ENCODE data around the gene EYS.

The EYS gene

DNA sequence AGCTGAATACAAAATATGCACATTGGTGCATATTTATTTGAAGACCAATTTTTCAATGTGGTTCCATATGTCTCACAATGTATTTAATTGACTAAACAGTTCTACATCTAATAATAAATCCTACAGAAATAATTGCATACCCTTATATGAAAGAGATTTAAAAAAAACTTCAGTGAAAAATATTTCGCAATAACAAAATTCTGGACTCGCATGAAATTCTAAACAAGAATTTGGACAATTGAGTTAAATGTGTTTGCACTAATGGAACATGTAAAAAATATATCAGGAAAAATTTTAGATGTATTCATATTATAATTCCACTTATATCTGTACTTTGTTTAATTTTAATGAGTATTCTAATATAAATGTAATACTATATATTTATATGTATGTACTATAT lies 1003.1 kb downstream of the EYS start:
- DNase-seq, result no peak

DNA sequence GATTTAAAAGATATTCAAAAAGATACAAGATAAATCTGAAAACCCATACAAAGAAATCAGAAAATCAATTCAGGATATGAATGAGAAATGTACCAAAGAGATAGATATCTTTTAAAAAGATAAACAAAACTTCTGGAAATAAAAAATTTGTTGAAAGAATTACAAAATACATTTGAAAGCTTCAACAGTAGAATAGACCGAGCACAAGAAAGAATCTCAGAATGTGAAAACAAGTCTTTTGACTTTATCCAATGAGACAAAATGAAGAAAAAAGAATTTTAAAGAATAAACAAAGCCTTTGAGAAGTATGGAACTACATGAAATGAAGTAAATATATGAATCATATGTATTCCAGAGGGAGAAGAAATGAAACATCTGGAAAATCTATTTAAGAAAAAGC lies 1011.0 kb downstream of the EYS start:
- DNase-seq, result no peak

DNA sequence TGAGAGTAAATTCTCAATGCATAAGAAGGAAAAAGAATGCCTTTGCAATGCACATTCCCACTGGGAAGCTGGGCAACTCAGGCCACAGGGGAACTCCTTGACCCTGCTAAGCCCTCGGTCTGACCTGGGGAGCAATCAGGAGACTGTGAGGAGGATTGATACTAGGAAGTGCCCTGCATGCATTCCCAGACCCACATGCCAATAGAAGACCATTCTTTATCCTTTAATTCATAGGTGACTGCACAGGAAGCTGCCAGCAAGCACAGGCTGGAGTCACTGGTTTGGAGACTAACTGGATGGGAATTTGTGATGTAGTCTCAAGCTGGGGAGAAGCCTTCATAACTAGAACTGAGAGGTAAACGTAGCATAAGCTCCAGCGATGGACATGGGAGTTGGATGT lies 1012.7 kb downstream of the EYS start:
- no peak for DNase-seq

DNA sequence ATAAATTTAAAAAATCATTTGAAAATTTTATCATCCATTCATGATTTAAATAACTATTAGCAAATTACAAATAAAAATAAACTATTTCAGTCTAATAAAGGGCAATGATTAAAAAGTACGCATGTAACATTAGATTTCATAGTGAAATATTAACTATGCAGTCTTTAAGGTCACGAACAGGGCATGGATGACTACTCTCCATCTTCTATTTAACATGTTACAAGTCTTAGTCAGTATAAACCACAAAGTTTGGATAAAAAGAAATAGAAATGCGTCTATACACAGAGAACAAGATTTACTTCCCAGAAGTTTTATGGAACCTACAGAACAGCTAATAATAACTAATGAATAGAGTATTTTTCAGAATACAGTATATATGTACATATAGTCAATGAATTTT lies 1016.0 kb downstream of the EYS start:
- no peak for DNase-seq

DNA sequence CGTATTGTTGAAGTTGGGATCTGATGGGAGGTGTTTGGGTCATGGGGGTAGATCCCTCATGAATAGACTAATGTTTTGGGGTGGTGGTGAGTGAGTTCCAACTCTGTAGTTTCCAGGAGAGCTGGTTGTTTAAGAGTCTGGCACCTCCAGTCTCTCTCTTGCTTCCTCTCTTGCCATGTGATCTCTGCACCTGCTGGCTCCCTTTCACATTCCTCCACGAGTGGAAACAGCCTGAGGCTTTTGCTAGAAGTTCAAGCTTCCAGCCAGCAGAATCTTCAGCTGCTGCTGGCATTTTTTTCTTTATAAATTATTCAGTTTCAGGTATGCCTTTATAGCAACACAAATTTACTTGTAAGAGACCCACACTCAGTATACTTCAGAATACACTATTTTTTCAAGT lies 1021.6 kb downstream of the EYS start:
- no peak for DNase-seq

DNA sequence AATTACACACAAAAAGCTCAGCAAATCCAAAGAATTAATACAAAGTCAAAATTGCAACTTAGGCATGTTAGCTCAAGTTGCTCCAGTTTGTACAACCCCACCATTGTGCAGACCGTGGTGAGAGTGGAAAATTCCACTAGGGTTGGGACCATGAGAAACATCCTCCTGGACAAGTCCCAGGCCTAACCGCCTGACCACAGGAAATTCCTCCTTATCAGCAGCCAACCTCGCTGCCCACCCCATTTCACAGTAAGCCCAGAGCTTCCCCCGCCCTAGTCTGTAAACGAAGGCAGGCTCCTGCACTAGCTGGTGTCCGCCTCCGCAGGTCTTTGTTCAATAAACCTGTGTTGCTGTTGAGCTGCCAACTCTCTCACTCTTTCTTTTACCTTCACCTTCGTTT lies 1023.3 kb downstream of the EYS start:
- no peak for DNase-seq

DNA sequence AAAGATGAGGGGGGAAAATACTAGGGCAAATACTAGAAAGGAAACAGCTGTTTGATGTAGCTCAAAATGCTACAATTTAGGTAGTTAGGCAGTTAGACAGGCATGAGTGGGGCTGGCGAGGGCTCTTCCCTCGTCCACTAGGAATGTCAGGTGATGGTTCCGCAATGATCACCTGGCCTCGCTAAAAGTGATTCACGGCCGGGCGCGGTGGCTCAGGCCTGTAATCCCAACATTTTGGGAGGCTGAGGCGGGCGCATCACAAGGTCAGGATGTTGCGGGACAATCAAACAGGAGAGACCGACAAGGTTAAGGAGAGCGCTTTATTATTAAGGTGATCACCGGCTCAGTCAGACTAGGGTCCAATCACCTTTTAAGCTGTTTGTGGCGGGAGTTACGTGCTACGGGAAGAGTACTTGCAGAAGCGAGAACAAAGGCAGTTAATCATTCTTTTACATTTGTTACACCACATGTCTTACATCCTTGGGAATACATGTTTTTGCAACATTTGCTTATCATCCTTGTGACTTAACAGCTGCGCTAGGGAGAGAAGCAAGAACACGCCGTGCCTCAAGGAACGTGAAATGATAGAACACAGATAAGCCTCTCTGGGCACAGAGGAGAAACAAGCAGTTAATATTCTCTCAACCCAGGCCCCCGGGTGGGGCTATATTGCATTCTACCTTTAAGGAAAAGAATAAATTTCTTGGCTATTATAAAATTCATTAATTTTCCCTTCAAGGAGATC lies 1025.4 kb downstream of the EYS start:
- DNase-seq, result no peak

DNA sequence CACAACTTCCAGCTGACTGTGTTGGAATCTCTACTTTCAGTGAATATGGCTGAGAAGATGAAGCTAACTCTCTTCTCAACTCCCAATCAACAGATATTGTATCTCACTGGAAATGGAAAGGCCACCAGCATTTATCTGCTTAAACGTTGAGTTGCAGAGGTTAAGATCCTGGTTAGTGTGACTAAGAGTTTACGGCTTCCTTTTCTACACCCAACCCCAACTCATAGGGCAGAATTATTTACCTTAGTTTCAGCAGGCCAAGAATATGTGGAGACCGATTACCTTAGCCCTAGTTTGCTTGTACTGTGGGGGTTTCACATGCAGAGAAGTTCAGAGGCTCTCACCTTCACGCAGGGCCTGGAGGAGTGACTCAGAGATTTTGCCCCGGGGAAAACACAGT lies 1026.6 kb downstream of the EYS start:
- no peak for DNase-seq

DNA sequence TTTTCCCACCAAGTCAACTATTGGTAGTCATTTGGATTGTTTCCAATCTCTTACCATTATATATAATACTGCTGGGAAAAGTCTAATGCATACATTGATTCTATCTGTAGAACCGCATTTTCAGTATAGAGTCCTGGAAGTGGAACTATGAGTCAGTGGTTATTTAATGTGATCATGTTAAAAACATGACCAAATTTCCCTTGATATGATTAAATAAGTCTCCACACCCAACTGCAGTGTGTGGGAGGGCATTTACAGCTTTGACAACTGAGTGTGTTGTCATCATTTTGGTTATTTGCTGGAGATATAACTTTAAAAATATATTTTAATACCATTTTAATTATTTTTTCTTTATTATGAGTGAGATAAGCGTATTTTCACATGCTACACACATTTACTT lies 1027.6 kb downstream of the EYS start:
- no peak for DNase-seq

DNA sequence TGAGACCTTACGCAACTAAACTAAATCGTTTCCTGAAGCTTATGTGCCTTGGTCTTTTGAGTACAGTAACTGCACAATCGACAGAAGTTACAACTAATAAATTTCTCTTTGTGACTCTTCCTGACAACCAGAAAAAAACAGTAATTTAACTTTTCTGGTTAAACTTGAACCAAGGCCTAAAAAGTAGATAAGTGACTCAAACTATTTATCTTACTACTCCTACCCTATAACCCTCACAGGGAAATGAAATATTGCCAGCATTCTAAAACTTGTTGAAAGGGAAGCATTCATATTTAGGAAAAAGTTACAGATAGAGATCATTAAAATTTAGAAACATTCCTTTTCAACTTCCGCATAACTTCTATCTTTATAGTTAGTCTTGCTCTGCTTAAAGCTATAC lies 1034.4 kb downstream of the EYS start:
- DNase-seq, result no peak

DNA sequence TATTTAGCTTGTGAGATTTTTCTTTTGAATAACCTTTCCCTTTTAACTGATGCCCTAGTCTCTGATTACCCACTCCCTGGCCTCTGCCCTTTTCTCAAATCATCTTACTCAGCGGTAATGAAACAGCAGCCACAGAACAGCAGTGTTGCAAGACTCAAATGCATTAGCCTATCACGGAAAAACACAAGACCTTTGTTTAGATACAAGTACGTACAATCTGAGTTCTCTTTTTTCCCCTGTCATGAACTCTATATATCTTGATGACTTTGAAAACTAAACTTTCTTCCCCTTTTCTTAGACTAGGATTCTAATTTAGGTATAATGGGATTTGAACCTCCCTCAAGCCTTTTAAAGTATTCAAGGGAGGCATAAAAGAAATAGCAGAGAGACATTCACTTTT lies 1034.9 kb downstream of the EYS start:
- DNase-seq, result no peak

DNA sequence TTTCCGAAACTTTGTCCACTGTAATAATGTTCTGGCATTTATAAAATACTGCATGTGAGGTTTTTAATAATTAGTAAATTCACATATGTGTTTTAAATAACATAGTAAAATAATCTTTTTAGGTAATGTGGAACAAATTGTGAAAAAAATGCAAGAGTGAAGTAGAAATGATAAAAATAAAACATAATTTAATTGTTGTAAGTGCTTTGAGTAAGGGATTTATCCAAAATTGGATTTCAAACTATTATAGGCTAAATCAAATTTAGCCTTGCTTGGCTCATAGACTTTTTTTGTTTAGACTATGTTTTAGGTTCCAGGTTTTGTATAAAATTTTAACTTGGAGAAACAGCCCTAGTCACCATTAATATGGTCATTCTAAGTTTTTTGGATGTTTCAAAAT lies 1041.9 kb downstream of the EYS start:
- no peak for DNase-seq

DNA sequence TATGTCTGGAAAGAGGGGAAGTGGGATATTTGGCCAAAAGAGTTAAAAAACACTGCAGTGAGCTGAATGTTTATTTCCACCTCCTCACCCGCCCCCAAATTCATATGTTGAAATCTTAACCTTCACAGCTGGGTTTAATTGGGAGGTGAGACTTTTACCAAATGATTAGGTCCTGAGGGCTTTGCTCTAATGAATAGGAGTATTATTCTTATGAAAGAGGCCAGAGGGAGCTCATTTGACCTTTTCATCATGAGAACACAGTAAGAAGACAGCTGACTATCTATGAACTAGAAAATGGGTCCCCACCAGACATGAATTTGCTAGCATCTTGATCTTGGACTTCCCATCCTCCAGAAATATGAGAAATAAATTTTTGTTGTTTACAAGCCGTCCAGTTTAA lies 1042.5 kb downstream of the EYS start:
- no peak for DNase-seq

DNA sequence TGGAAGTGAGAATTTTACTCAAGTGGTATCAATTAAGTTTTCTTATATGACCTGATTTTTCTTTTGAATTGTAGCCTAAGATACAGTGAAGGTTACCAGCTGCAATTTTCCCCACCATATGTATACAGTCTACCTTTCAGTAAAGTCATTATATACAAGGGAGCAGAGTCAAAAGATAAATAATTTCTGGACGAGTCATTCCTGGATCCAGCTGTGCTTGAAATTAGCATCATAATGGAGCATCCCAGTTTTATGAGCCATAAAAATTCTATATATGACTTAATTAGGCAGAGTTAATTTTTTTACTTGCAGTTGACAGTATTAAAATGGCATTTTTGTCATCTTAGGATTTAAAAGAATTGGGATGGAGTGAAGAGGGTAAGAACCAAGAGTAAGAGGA lies 1063.0 kb downstream of the EYS start:
- no peak for DNase-seq

DNA sequence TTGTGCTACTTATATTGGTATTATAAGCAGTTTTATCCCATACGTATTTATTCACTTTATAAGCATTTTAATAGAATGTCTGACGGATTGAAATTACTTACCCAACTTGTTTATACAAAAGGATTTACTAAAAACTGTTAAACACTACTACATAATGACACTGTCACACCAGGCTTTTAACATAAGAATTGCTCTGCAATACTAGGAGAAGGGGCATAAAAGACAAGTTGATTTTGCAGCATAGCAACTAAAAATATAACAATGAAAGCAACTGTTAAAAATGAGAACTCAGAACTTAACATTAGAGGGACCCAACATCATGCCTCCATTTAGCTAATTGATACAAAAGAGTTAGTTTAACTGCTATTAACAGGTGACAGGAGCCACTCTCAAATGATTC lies 1076.1 kb downstream of the EYS start:
- DNase-seq, result no peak

DNA sequence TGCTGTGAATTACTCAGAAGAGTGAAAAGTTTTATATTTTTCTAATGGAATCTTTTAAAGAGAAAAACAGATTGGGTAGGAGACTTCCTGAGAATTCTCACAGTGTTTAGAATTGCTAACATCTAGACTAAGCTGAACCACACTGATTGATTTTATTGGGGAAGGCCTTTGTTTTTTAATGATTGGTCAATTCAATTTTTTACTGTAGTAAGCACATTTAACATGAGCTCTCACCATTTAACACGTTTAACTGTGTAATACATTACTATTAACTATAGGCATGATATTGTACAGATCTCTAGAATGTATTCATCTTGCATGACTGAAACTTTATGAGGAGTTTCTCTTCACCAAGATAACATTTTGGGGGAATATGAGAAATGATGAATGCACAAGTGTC lies 1084.1 kb downstream of the EYS start:
- DNase-seq, result no peak

DNA sequence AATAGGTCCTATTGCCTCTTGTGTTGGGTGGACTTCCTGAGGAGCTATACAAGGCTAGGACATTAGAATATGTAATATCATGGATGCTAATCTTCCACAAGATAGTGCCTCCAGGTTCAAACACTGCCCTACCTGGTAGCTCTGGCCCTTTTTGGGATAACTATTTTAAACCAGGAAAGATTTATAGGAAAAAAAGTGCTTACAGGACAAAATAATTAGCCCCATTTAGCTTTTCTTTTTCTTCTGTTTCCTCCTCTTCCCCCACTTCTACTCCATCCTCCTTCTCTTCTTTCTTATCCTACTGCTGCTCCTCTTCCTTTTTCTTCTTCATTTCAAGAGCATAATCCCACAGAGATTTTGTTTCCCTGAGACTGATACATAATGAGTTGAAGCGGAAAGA lies 1104.0 kb downstream of the EYS start:
- DNase-seq, result no peak

DNA sequence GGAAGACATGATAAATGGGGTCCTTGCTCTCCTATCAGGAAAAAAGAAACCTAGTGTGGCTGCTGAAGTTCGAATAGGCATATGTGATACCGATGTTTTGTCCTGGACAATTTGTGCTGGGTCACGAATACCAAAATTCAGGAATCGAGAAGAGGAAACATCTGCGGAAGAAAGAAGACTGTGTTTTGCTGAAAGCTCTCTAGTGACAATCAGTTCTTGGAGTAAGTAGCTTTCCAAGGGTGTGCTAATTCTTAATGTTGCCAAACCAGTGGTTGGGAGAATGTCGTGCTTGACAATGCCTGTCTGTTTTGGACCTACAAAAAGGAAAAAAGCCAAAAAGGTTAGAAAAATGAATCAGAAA lies 1115.4 kb downstream of the EYS start:
- no peak for DNase-seq

DNA sequence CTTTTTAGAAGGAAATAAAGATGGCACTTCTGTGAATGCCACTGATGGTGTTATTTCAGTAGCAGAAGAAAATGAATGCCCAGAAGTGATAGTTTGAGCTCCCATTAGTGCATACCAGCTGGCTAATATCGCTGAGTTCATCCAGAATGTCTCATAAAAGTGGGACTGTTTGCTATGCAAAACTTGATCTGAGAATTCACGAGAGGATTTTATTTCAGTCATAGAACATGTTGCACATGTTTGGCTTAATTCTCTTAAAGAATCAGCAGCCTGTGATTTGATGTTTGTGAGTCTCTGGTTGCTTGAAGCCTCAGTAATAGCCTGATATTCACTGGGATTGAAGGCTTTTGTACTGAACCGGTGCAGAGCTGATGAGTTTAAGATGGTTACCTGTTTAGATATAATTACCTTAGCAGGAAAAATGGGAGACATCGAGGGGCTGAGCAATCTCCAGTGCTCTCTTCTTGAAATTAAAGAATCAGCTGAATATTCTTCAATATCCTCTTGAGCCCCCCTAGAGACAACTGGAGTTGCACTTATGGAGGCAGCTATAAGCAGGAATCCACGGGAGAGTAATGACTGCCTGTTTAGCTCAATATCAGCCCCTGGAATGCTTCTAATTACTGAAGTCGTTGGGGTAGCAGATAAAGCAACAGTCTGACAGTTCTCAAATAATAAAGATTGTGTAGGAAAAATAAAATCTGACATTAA lies 1115.9 kb downstream of the EYS start:
- no peak for DNase-seq

DNA sequence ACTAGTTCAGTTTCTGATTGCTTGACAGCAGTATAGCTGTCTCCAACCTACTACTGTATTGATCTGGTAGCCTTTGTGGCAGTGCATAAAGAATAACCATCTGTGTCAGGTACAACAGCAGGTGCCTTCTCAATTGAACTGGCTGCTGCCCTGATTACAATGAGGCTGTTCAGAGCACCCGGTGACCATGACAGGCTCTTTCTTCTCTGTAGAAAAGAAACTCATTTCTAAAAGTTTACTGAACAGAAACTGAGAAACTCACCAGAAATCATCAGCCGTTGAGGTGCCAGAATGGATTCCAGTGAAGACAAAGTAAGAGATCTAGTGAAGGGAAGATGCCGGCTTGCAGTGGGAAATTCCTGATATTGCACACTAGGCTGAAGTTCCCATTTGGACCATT lies 1117.1 kb downstream of the EYS start:
- DNase-seq, result no peak

DNA sequence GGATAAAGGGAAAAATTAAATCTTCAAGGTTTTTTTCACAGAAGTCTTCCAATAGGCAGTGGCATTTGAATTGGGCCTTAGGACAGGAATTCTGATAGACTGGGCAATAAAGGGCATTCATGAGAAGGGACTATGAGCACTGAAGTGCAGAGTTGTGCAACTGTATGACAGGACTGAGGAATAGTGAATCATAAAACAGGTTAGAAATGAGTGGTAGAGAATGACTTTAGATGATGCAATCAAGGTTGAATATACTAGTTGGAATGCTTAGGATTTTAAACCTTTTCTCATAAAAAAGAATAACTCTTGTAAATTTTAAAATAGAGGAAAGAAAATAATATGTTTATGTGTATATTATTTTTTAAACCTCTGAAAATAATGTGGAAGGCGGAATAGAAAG lies 1126.7 kb downstream of the EYS start:
- no peak for DNase-seq

DNA sequence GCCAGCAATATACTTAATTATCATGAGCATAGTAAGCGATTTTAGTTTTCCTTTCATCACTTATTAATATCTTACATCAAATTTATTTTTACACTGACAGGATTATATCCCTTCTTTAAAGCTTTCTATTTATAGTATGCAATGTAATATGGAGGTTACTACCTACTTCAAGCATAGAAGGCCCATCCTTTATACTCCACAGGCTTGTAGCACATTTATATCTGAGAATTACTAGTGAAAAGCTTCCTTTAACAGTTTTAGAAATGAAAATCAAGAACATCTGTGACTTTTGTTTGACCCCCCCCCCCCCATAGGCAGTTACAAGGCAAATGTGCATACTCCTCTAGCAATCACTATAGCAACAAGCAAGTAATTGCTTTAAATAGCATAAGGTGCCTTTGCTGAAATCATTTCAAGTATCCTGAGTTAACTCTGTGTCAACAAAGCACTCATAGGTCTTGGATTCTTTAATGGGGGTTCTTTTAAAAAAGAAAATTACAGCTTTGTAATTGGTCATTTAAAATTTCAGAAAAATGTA lies 1153.7 kb downstream of the EYS start:
- DNase-seq, result no peak

DNA sequence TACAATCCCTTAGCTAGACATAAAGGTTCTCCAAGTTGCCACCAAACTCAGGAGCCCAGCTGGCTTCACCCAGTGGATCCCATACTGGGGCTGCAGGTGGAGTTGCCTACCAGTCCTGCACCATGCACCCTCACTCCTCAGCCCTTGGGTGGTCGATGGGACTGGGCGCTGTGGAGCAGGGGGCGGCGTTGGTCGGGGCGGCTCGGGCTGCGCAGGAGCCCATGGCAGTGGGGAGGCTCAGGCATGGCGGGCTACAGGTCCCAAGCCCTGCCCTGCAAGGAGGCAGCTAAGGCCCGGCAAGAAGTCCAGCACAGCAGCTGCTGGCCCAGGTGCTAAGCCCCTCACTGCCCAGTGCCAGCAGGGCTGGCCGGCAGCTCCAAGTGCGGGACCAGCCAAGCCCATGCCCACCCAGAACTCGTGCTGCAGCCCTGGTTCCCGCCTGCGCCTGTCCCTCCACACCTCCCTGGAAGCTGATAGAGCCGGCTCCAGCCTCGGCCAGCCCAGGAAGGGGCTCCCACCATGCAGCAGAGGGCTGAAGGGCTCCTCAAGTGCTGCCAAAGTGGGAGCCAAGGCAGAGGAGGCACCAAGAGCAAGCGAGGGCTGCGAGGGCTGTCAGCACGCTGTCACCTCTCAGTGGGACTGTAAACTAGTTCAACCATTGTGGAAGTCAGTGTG lies 1159.3 kb downstream of the EYS start:
- no peak for DNase-seq

DNA sequence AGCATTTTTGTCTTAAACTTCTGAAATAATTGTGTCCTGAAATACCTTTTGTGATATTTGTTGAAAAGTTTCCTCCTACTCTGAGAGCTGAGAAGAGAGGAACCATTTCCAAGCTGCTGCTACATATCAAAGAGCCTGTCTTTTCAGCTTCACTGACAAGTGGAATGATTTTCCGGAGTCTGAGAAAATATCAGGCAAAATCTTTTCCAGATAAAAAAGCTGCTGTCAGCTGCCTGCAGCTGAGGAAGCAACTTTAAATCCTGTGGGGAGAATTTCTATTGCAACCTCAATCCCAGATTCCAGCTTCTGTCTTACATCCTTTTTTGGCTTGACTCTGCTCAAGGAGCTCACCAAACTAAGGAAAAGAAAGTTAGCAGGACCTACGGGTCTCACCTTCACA lies 1167.1 kb downstream of the EYS start:
- no peak for DNase-seq

Data from activated naive CD4-positive, alpha-beta T cell treated with anti-CD3 and anti-CD28 coated beads, Interleukin-2, amount 50 U/mL, for 16 hours (primary cell).